ENCODE measurements around the gene H1-8. TPM values are rescaled to one million over a fixed set of nuclear protein-coding genes. Genes with fewer than 3 reads are reported as not detected.

H1-8 gene
- total RNA-seq, 2 donors from 2014 or later, result not detected

DNA sequence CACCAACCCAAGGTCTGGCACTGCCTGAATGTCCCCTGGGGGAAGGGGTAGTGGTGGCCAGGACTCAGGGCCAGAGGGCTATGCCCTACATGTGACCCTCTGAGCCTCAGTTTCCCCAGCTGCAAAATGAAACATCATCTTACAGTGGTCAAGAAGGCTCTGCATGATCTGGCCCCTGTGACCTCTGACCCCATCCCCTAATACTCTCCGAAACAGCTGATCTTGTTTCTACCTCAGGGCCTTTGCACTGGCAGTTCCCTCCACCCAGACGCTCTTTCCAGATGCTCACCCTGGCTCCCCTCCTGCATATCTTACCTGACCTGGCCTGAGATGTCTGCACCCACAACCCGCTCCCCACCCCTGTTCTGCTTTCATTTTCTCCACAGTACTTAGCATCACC, 41.7 kb downstream of the H1-8 start:
- WGBS, 2 experiments (ENCODE audit: insufficient coverage in 1 of 2, insufficient read length in 1 of 2), result 93 to 94% methylated on average over 3 of the region's 3 CpGs
- Mint-ChIP-seq H3K27me3 (ENCODE audit: insufficient read depth) (no peaks in the 10 kb centered on the region), H3K9me3 (no peaks in the 10 kb centered on the region), H3K4me3 (no peak overlapping the region), H3K27ac (no peak overlapping the region), H3K36me3 (ENCODE audit: low read depth) (peaks cover 17% of the 10 kb centered on the region), H3K4me1 (no peaks in the 10 kb centered on the region)
- H3K9ac ChIP-seq (ENCODE audit: extremely low read depth, low read length, poor library complexity, severe bottlenecking), result no peak overlapping the region
- no peak overlapping the region for H3K4me3 ChIP-seq (ENCODE audit: low read length)
- no peaks in the 10 kb centered on the region for H3K4me1 ChIP-seq (ENCODE audit: control insufficient read depth, insufficient read depth, low read length)
- H3K27me3 ChIP-seq (ENCODE audit: control insufficient read depth, insufficient read depth, low read length, poor library complexity, severe bottlenecking), result no peaks in the 10 kb centered on the region
- no peak overlapping the region for H3K27ac ChIP-seq (ENCODE audit: low read depth, low read length)
- no peak for TF ChIP-seq CTCF (conservative IDR thresholded peaks at IDR 0.05)
- H3K36me3 ChIP-seq (ENCODE audit: control insufficient read depth, insufficient read depth, low read length), result peaks cover 3% of the 10 kb centered on the region
- DNase-seq, result no peak
- no peaks in the 10 kb centered on the region for H3K9me3 ChIP-seq (ENCODE audit: control insufficient read depth, low read length)

GRCh38 chr3:129585949-129586657, 43.1 kb downstream of the H1-8 start:
- no peak overlapping the region for H3K4me3 Mint-ChIP-seq
- no peaks in the 10 kb centered on the region for H3K9me3 ChIP-seq (ENCODE audit: control insufficient read depth, low read length)
- peaks cover 3% of the 10 kb centered on the region for H3K36me3 ChIP-seq (ENCODE audit: control insufficient read depth, insufficient read depth, low read length)
- 95 to 98% methylated on average over 21 to 27 of the region's 27 CpGs for WGBS, 2 experiments (ENCODE audit: insufficient coverage in 1 of 2, insufficient read length in 1 of 2)
- no peak for TF ChIP-seq CTCF (conservative IDR thresholded peaks at IDR 0.05)
- H3K27me3 ChIP-seq (ENCODE audit: control insufficient read depth, insufficient read depth, low read length, poor library complexity, severe bottlenecking), result no peaks in the 10 kb centered on the region
- no peak overlapping the region for H3K27ac Mint-ChIP-seq
- no peak for DNase-seq
- no peaks in the 10 kb centered on the region for H3K4me1 Mint-ChIP-seq
- H3K27me3 Mint-ChIP-seq (ENCODE audit: insufficient read depth), result no peaks in the 10 kb centered on the region
- H3K36me3 Mint-ChIP-seq (ENCODE audit: low read depth), result peaks cover 17% of the 10 kb centered on the region
- no peaks in the 10 kb centered on the region for H3K9me3 Mint-ChIP-seq
- no peaks in the 10 kb centered on the region for H3K4me1 ChIP-seq (ENCODE audit: control insufficient read depth, insufficient read depth, low read length)
- H3K9ac ChIP-seq (ENCODE audit: extremely low read depth, low read length, poor library complexity, severe bottlenecking), result no peak overlapping the region
- H3K4me3 ChIP-seq (ENCODE audit: low read length), result no peak overlapping the region
- H3K27ac ChIP-seq (ENCODE audit: low read depth, low read length), result no peak overlapping the region

DNA sequence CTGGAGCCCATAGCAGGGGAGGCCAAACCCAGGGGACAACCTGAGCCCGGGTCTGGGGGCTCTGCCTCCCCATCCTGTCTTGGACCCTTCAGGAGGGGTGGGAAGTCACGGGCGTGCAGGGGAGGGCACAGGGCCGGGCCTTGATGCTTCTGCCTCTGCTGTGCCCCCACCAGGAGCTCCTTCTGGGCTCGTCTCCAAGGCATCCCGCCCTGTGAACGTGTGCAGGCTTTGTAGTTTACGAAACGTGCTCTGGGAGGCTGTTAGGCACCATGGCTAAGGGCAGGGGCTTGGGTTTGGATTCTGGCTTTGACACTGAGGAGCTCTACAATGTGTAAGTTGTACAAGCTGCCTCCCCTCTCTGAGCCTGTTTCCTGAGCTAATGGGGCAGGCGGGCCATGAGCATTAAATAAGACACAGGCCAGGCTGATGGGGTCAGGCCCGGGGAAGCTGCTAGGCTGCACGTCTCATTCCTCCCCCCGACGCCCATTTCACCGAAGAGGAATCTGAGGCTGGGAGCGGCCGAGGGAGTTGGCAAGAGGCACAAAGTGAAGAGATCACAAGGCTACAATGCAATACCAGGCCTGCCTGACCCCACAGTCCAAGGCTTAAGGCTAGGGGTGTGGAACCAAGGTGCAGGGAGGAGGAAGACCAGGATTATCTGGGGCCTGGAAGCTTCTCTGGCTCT, 43.9 kb downstream of the H1-8 start:
- Histone ChIP-seq H3K9me3 (ENCODE audit: control insufficient read depth, low read length) (no peaks in the 10 kb centered on the region), H3K36me3 (ENCODE audit: control insufficient read depth, insufficient read depth, low read length) (peaks cover 3% of the 10 kb centered on the region), H3K4me3 (ENCODE audit: low read length) (no peak overlapping the region), H3K9ac (ENCODE audit: extremely low read depth, low read length, poor library complexity, severe bottlenecking) (no peak overlapping the region), H3K27me3 (ENCODE audit: control insufficient read depth, insufficient read depth, low read length, poor library complexity, severe bottlenecking) (no peaks in the 10 kb centered on the region), H3K27ac (ENCODE audit: low read depth, low read length) (no peak overlapping the region), H3K4me1 (ENCODE audit: control insufficient read depth, insufficient read depth, low read length) (peaks cover 1% of the 10 kb centered on the region)
- WGBS, 2 experiments (ENCODE audit: insufficient coverage in 1 of 2, insufficient read length in 1 of 2), result 91 to 94% methylated on average over 12 to 17 of the region's 17 CpGs
- no peak for DNase-seq
- no peaks in the 10 kb centered on the region for H3K9me3 Mint-ChIP-seq
- H3K4me1 Mint-ChIP-seq, result peaks cover 6% of the 10 kb centered on the region
- no peak overlapping the region for H3K4me3 Mint-ChIP-seq
- H3K36me3 Mint-ChIP-seq (ENCODE audit: low read depth), result peaks cover 17% of the 10 kb centered on the region
- H3K27ac Mint-ChIP-seq, result no peak overlapping the region
- H3K27me3 Mint-ChIP-seq (ENCODE audit: insufficient read depth), result no peaks in the 10 kb centered on the region
- TF ChIP-seq CTCF (conservative IDR thresholded peaks at IDR 0.05), result no peak

Data from endodermal cell (in vitro differentiated cells).